Measurements from ENCODE around the gene SPATA46. TPM values are rescaled to one million over a fixed set of nuclear protein-coding genes. Genes with fewer than 3 reads are reported as not detected.

Gene SPATA46
- total and polyA plus RNA-seq, 4 donors: not detected

- DNase-seq (no peak), ATAC-seq (ENCODE audit: insufficient read depth, low FRiP score) (no peak)
- Histone ChIP-seq H3K4me3 (no peak overlapping the region), H3K27ac (ENCODE audit: low read depth in 1 of 2, low read length in 1 of 2) (no peak overlapping the region), H3K4me1 (ENCODE audit: control insufficient read depth in 5 of 5, insufficient read depth in 5 of 5, low read length in 5 of 5) (peaks cover 0 to 2% (median 0%) of the 10 kb centered on the region in 5 donors), H3K9ac (ENCODE audit: insufficient read depth in 1 of 2, low read length in 2 of 2) (no peak overlapping the region), H3K27me3 (ENCODE audit: control insufficient read depth in 3 of 3, insufficient read depth in 3 of 3, low read length in 2 of 3) (no peaks in the 10 kb centered on the region), H3K36me3 (ENCODE audit: control insufficient read depth in 4 of 4, insufficient read depth in 4 of 4, low read length in 4 of 4) (no peaks in the 10 kb centered on the region), H3K9me3 (ENCODE audit: control insufficient read depth in 4 of 4, insufficient read depth in 3 of 4, low read length in 3 of 4) (no peaks in the 10 kb centered on the region)
- WGBS, 2 donors: 49 to 65% methylated on average over 13 of the region's 13 CpGs
- no peak for TF ChIP-seq CTCF (IDR thresholded peaks at IDR 0.05; ENCODE audit: control extremely low read depth, extremely low read depth)
These were observed 4.2 kb downstream of the SPATA46 start for GRCh38 chr1:162372159-162373071.

- peaks cover 0 to 2% (median 0%) of the 10 kb centered on the region in 5 donors for H3K4me1 ChIP-seq (ENCODE audit: control insufficient read depth in 5 of 5, insufficient read depth in 5 of 5, low read length in 5 of 5)
- 94 to 95% methylated on average over 6 of the region's 6 CpGs for WGBS, 2 donors
- no peak for ATAC-seq (ENCODE audit: insufficient read depth, low FRiP score)
- no peaks in the 10 kb centered on the region for H3K27me3 ChIP-seq (ENCODE audit: control insufficient read depth in 3 of 3, insufficient read depth in 3 of 3, low read length in 2 of 3)
- H3K4me3 ChIP-seq: no peak overlapping the region
- no peak overlapping the region for H3K9ac ChIP-seq (ENCODE audit: insufficient read depth in 1 of 2, low read length in 2 of 2)
- no peak for TF ChIP-seq CTCF (IDR thresholded peaks at IDR 0.05; ENCODE audit: control extremely low read depth, extremely low read depth)
- H3K36me3 ChIP-seq (ENCODE audit: control insufficient read depth in 4 of 4, insufficient read depth in 4 of 4, low read length in 4 of 4): peaks cover 0 to 2% (median 0%) of the 10 kb centered on the region in 4 donors
- no peaks in the 10 kb centered on the region for H3K9me3 ChIP-seq (ENCODE audit: control insufficient read depth in 4 of 4, insufficient read depth in 3 of 4, low read length in 3 of 4)
- DNase-seq: no peak
- no peak overlapping the region for H3K27ac ChIP-seq (ENCODE audit: low read depth in 1 of 2, low read length in 1 of 2)
These were observed 5.0 kb downstream of the SPATA46 start for GRCh38 chr1:162371611-162372010.

- no peak for TF ChIP-seq CTCF (IDR thresholded peaks at IDR 0.05; ENCODE audit: control extremely low read depth, extremely low read depth)
- Histone ChIP-seq H3K9me3 (ENCODE audit: control insufficient read depth in 4 of 4, insufficient read depth in 3 of 4, low read length in 3 of 4) (no peaks in the 10 kb centered on the region), H3K9ac (ENCODE audit: insufficient read depth in 1 of 2, low read length in 2 of 2) (no peak overlapping the region), H3K27me3 (ENCODE audit: control insufficient read depth in 3 of 3, insufficient read depth in 3 of 3, low read length in 2 of 3) (no peaks in the 10 kb centered on the region), H3K36me3 (ENCODE audit: control insufficient read depth in 4 of 4, insufficient read depth in 4 of 4, low read length in 4 of 4) (peaks cover 0 to 2% (median 0%) of the 10 kb centered on the region in 4 donors), H3K27ac (ENCODE audit: low read depth in 1 of 2, low read length in 1 of 2) (no peak overlapping the region), H3K4me1 (ENCODE audit: control insufficient read depth in 5 of 5, insufficient read depth in 5 of 5, low read length in 5 of 5) (peaks cover 0 to 2% (median 0%) of the 10 kb centered on the region in 5 donors), H3K4me3 (no peak overlapping the region)
- ATAC-seq (ENCODE audit: insufficient read depth, low FRiP score) (no peak), DNase-seq (no peak)
- 96% methylated on average over 3 of the region's 3 CpGs for WGBS, 2 donors
These were observed 5.9 kb downstream of the SPATA46 start for GRCh38 chr1:162370721-162371120.

All from lung (tissue), 12 donors.